Measurements from ENCODE around the gene NUDT10. TPM values are rescaled to one million over a fixed set of nuclear protein-coding genes. Genes with fewer than 3 reads are reported as not detected.

NUDT10 gene
- total RNA-seq, 1 experiment from 2014 or later: 22.2 TPM

- H3K4me3 Mint-ChIP-seq: no peak overlapping the region
- peaks cover 2% of the 10 kb centered on the region for H3K4me1 Mint-ChIP-seq
- no peaks in the 10 kb centered on the region; the same call in 1 of the 2 replicates for H3K27me3 Mint-ChIP-seq (ENCODE audit: low read depth)
- ChIA-PET CTCF (no interaction called here), POLR2A (no interaction called here)
- no peak overlapping the region for H3K27ac Mint-ChIP-seq
- no peaks in the 10 kb centered on the region for H3K9me3 Mint-ChIP-seq
- TF ChIP-seq, protein P1, sequence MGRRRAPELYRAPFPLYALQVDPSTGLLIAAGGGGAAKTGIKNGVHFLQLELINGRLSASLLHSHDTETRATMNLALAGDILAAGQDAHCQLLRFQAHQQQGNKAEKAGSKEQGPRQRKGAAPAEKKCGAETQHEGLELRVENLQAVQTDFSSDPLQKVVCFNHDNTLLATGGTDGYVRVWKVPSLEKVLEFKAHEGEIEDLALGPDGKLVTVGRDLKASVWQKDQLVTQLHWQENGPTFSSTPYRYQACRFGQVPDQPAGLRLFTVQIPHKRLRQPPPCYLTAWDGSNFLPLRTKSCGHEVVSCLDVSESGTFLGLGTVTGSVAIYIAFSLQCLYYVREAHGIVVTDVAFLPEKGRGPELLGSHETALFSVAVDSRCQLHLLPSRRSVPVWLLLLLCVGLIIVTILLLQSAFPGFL (CRISPR knock-in tag; IDR thresholded peaks at IDR 0.05; ENCODE audit: borderline replicate concordance): no peak
- TF ChIP-seq SP1 (CRISPR knock-in tag; conservative IDR thresholded peaks at IDR 0.05) (no peak), IRF2 (CRISPR knock-in tag; IDR thresholded peaks at IDR 0.05; ENCODE audit: borderline replicate concordance, low read depth) (no peak), NFE2L1 (CRISPR knock-in tag; IDR thresholded peaks at IDR 0.05) (no peak), ARID4B (CRISPR knock-in tag; IDR thresholded peaks at IDR 0.05; ENCODE audit: borderline replicate concordance) (no peak), NFATC4 (CRISPR knock-in tag; IDR thresholded peaks at IDR 0.05) (no peak), SMAD3 (CRISPR knock-in tag; IDR thresholded peaks at IDR 0.05; ENCODE audit: borderline replicate concordance) (no peak), CREB1 (CRISPR knock-in tag; IDR thresholded peaks at IDR 0.05) (no peak), ZNF219 (CRISPR knock-in tag; IDR thresholded peaks at IDR 0.05; ENCODE audit: borderline replicate concordance) (no peak), CBFB (CRISPR knock-in tag; IDR thresholded peaks at IDR 0.05; ENCODE audit: low read depth) (no peak)
- TF ChIP-seq, protein P2, sequence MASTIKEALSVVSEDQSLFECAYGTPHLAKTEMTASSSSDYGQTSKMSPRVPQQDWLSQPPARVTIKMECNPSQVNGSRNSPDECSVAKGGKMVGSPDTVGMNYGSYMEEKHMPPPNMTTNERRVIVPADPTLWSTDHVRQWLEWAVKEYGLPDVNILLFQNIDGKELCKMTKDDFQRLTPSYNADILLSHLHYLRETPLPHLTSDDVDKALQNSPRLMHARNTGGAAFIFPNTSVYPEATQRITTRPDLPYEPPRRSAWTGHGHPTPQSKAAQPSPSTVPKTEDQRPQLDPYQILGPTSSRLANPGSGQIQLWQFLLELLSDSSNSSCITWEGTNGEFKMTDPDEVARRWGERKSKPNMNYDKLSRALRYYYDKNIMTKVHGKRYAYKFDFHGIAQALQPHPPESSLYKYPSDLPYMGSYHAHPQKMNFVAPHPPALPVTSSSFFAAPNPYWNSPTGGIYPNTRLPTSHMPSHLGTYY (CRISPR knock-in tag; IDR thresholded peaks at IDR 0.05): no peak
- TF ChIP-seq, protein P3, sequence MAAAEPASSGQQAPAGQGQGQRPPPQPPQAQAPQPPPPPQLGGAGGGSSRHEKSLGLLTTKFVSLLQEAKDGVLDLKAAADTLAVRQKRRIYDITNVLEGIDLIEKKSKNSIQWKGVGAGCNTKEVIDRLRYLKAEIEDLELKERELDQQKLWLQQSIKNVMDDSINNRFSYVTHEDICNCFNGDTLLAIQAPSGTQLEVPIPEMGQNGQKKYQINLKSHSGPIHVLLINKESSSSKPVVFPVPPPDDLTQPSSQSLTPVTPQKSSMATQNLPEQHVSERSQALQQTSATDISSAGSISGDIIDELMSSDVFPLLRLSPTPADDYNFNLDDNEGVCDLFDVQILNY (CRISPR knock-in tag; IDR thresholded peaks at IDR 0.05): no peak
- DNase-seq (ENCODE audit: low spot score) (no peak), ATAC-seq (no peak)
- no peaks in the 10 kb centered on the region for H3K36me3 Mint-ChIP-seq
These were observed 36.5 kb upstream of the NUDT10 start for GRCh38 chrX:51296138-51296537.

GRCh38 chrX:51316271-51316670 lies 16.4 kb upstream of the NUDT10 start:
- H3K36me3 Mint-ChIP-seq: no peaks in the 10 kb centered on the region
- 0 out of 2 replicates have a peak, but pooled peaks cover 5% of the 10 kb centered on the region for H3K9me3 Mint-ChIP-seq
- H3K4me3 Mint-ChIP-seq: no peak overlapping the region
- ATAC-seq (no peak), DNase-seq (ENCODE audit: low spot score) (no peak)
- H3K27me3 Mint-ChIP-seq (ENCODE audit: low read depth): peaks cover 2% of the 10 kb centered on the region; the same call in 1 of the 2 replicates
- no peak overlapping the region for H3K27ac Mint-ChIP-seq
- H3K4me1 Mint-ChIP-seq: no peaks in the 10 kb centered on the region
- ChIA-PET CTCF (no interaction called here), POLR2A (no interaction called here)
- TF ChIP-seq ELF4 (CRISPR knock-in tag; IDR thresholded peaks at IDR 0.05; ENCODE audit: low read depth) (no peak), TCF7 (CRISPR knock-in tag; IDR thresholded peaks at IDR 0.05; ENCODE audit: low read depth) (no peak), EMX1 (CRISPR knock-in tag; IDR thresholded peaks at IDR 0.05) (no peak), ATF3 (CRISPR knock-in tag; conservative IDR thresholded peaks at IDR 0.05) (no peak), ZNF423 (CRISPR knock-in tag; IDR thresholded peaks at IDR 0.05) (no peak), NR1H2 (CRISPR knock-in tag; IDR thresholded peaks at IDR 0.05) (no peak), ZNF425 (CRISPR knock-in tag; conservative IDR thresholded peaks at IDR 0.05) (no peak)
- TF ChIP-seq, protein P2 (CRISPR knock-in tag; IDR thresholded peaks at IDR 0.05): no peak
- TF ChIP-seq, protein P4, sequence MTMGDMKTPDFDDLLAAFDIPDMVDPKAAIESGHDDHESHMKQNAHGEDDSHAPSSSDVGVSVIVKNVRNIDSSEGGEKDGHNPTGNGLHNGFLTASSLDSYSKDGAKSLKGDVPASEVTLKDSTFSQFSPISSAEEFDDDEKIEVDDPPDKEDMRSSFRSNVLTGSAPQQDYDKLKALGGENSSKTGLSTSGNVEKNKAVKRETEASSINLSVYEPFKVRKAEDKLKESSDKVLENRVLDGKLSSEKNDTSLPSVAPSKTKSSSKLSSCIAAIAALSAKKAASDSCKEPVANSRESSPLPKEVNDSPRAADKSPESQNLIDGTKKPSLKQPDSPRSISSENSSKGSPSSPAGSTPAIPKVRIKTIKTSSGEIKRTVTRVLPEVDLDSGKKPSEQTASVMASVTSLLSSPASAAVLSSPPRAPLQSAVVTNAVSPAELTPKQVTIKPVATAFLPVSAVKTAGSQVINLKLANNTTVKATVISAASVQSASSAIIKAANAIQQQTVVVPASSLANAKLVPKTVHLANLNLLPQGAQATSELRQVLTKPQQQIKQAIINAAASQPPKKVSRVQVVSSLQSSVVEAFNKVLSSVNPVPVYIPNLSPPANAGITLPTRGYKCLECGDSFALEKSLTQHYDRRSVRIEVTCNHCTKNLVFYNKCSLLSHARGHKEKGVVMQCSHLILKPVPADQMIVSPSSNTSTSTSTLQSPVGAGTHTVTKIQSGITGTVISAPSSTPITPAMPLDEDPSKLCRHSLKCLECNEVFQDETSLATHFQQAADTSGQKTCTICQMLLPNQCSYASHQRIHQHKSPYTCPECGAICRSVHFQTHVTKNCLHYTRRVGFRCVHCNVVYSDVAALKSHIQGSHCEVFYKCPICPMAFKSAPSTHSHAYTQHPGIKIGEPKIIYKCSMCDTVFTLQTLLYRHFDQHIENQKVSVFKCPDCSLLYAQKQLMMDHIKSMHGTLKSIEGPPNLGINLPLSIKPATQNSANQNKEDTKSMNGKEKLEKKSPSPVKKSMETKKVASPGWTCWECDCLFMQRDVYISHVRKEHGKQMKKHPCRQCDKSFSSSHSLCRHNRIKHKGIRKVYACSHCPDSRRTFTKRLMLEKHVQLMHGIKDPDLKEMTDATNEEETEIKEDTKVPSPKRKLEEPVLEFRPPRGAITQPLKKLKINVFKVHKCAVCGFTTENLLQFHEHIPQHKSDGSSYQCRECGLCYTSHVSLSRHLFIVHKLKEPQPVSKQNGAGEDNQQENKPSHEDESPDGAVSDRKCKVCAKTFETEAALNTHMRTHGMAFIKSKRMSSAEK (CRISPR knock-in tag; IDR thresholded peaks at IDR 0.05; ENCODE audit: borderline replicate concordance): no peak

All from WTC11 (cell line).